ENCODE data around the gene TNFRSF4.

GRCh38 chr1:1197188-1197500, 16.8 kb downstream of the TNFRSF4 start:
- TF ChIP-seq CTCF (conservative IDR thresholded peaks at IDR 0.05 in 1 of 2, IDR thresholded peaks at IDR 0.05 in 1 of 2; ENCODE audit: low read depth in 1 of 2, low read length in 2 of 2) = no peak
- no peak for TF ChIP-seq EZH2 (IDR thresholded peaks at IDR 0.05; ENCODE audit: low read length, missing control alignments)

All from fibroblast of lung (primary cell).